H1 (cell line): ENCODE results near the gene GRID1. TPM values are rescaled to one million over a fixed set of nuclear protein-coding genes. Genes with fewer than 3 reads are reported as not detected.
A peak's percentile ranks its signal among the peaks of the same experiment; 100 is the strongest.

Experiments
- CTCF ChIA-PET: fragments of 300-600 bp; sonication (Branson Sonifier 250); formaldehyde crosslinking; loops from one replicate; lab custom pipeline; 2021; ENCODE audit not compliant: partially characterized antibody; lab: Charles Lee
- POLR2A ChIA-PET: fragments of 300-600 bp; sonication (Branson Sonifier 250); formaldehyde crosslinking; loops from one replicate; lab custom pipeline; 2021; ENCODE audit warnings: inconsistent platforms; ENCODE audit not compliant: partially characterized antibody; lab: Charles Lee
- DNase-seq, 2 experiments: peaks; one replicate each; pipeline versions ENCODE4 v3.0.0 to v3.0.0-alpha.2; 2010 to 2022; ENCODE audit warnings: low spot score in 2 of 2, low read depth in 1 of 2, mixed read lengths in 1 of 2
- FAIRE-seq: peaks from 2 replicates; lab custom pipeline; 2011; peaks lifted over from hg19 to GRCh38; lab: Jason Lieb, UNC
- H2AFZ ChIP-seq: 2 replicates; pipeline ENCODE4 v1.8.1; 2012; ENCODE audit warnings: low read length, inconsistent platforms
- H2AK5ac ChIP-seq: 2 replicates; pipeline ENCODE4 v1.6.1; 2013; ENCODE audit warnings: low read depth, low read length
- H2BK120ac ChIP-seq: replicated peaks from 2 replicates; pipeline ENCODE3; 2013; ENCODE audit warnings: low read depth, low read length, inconsistent platforms
- H2BK12ac ChIP-seq: 2 replicates; pipeline ENCODE4 v1.6.1; 2013; ENCODE audit warnings: low read depth, low read length
- H2BK15ac ChIP-seq: 2 replicates; pipeline ENCODE4 v1.6.1; 2013; ENCODE audit warnings: low read length
- H2BK20ac ChIP-seq: 2 replicates; pipeline ENCODE4 v1.6.1; 2013; ENCODE audit warnings: low read length
- H2BK5ac ChIP-seq: 2 replicates; pipeline ENCODE4 v1.6.1; 2013; ENCODE audit warnings: low read depth, low read length
- H3K14ac ChIP-seq: 2 replicates; pipeline ENCODE4 v1.6.1; 2013; ENCODE audit warnings: inconsistent platforms; ENCODE audit not compliant: insufficient read length
- H3K18ac ChIP-seq: 2 replicates; pipeline ENCODE4 v1.6.1; 2013; ENCODE audit warnings: low read length; ENCODE audit errors: extremely low read depth
- H3K23ac ChIP-seq: 2 replicates; pipeline ENCODE4 v1.6.1; 2013; ENCODE audit warnings: inconsistent platforms; ENCODE audit not compliant: insufficient read length
- H3K23me2 ChIP-seq: 2 replicates; pipeline ENCODE4 v1.6.1; 2013; ENCODE audit warnings: low read depth, low read length
- H3K27ac ChIP-seq: 2 replicates; pipeline ENCODE4 v1.6.1; 2011; ENCODE audit warnings: low read depth, low read length, inconsistent platforms
- H3K27me3 ChIP-seq, 4 experiments: replicated peaks in 1 of 4; 1 replicate in 1 of 4; 2 replicates in 3 of 4; pipeline versions ENCODE4 v1.6.1 to v1.8.1; 2011 to 2013; ENCODE audit warnings: low read length in 3 of 4, mild to moderate bottlenecking in 3 of 4, inconsistent platforms in 2 of 4, mixed read lengths in 2 of 4, moderate library complexity in 1 of 4; ENCODE audit not compliant: control insufficient read depth in 3 of 4, insufficient read depth in 3 of 4; ENCODE audit errors: extremely low read depth in 1 of 4
- H3K36me3 ChIP-seq, 4 experiments: 2 replicates each; pipeline versions ENCODE4 v1.6.1 to v1.8.1; 2011 to 2013; ENCODE audit warnings: mild to moderate bottlenecking in 4 of 4, low read length in 3 of 4, moderate library complexity in 2 of 4, control low read depth in 1 of 4, inconsistent platforms in 1 of 4; ENCODE audit not compliant: insufficient read depth in 4 of 4, control insufficient read depth in 2 of 4
- H3K4ac ChIP-seq: replicated peaks from 2 replicates; pipeline ENCODE3; 2013; ENCODE audit warnings: low read length, low read depth, mixed read lengths, inconsistent platforms; ENCODE audit not compliant: insufficient read length
- H3K4me1 ChIP-seq, 4 experiments: replicated peaks in 1 of 4; 1 replicate in 1 of 4; 2 replicates in 3 of 4; pipeline versions ENCODE4 v1.6.1 to v1.8.1; 2011 to 2013; ENCODE audit warnings: low read length in 3 of 4, inconsistent platforms in 2 of 4, mixed read lengths in 1 of 4; ENCODE audit not compliant: insufficient read depth in 4 of 4, control insufficient read depth in 3 of 4
- H3K4me2 ChIP-seq, 2 experiments: 2 replicates each; pipeline versions ENCODE4 v1.6.1 to v1.8.1; 2011 to 2013; ENCODE audit warnings: low read depth in 2 of 2, low read length in 2 of 2, control low read depth in 1 of 2, inconsistent platforms in 1 of 2, mild to moderate bottlenecking in 1 of 2; ENCODE audit not compliant: insufficient read depth in 1 of 2
- H3K4me3 ChIP-seq, 4 experiments: fragments of 200-600, 300-600 bp in 1 of 4; sonication (generic), shearing (Covaris generic), sonication (Bioruptor Twin) in 1 of 4; 2 replicates each; pipeline versions ENCODE4 v1.5.1 to v1.8.1; 2011 to 2016; ENCODE audit warnings: low read length in 4 of 4, low read depth in 3 of 4, control low read depth in 2 of 4, inconsistent platforms in 2 of 4, mild to moderate bottlenecking in 2 of 4, mixed read lengths in 1 of 4, moderate library complexity in 1 of 4; ENCODE audit not compliant: insufficient read depth in 2 of 4; ENCODE audit errors: extremely low read depth in 1 of 4
- H3K56ac ChIP-seq: replicated peaks from 2 replicates; pipeline ENCODE3; 2013; ENCODE audit warnings: low read depth, mild to moderate bottlenecking, mixed read lengths, low read length, inconsistent platforms; ENCODE audit not compliant: insufficient read length
- H3K79me1 ChIP-seq: 2 replicates; pipeline ENCODE4 v1.6.1; 2013; ENCODE audit warnings: low read depth, low read length, control low read depth
- H3K79me2 ChIP-seq, 2 experiments: 2 replicates each; pipeline versions ENCODE4 v1.6.1 to v1.8.1; 2012 to 2013; ENCODE audit warnings: low read length in 2 of 2, mild to moderate bottlenecking in 2 of 2, inconsistent platforms in 1 of 2; ENCODE audit not compliant: insufficient read depth in 2 of 2, control insufficient read depth in 1 of 2
- H3K9ac ChIP-seq, 4 experiments: replicated peaks in 1 of 4; 1 replicate in 1 of 4; 2 replicates in 3 of 4; pipeline versions ENCODE4 v1.6.1 to v1.8.1; 2011 to 2013; ENCODE audit warnings: low read depth in 3 of 4, low read length in 3 of 4, control low read depth in 2 of 4, mild to moderate bottlenecking in 2 of 4, moderate library complexity in 2 of 4, inconsistent platforms in 1 of 4; ENCODE audit errors: extremely low read depth in 1 of 4
- H3K9me3 ChIP-seq, 2 experiments: 2 replicates each; pipeline versions ENCODE4 v1.6.1 to v1.8.1; 2012 to 2013; ENCODE audit warnings: mild to moderate bottlenecking in 2 of 2, moderate library complexity in 2 of 2, control low read depth in 1 of 2, inconsistent platforms in 1 of 2, low read depth in 1 of 2, low read length in 1 of 2, mixed read lengths in 1 of 2; ENCODE audit not compliant: insufficient read depth in 2 of 2
- H4K20me1 ChIP-seq, 2 experiments: replicated peaks in 1 of 2; 2 replicates each; pipeline versions ENCODE3 to v1.8.1; 2011 to 2013; ENCODE audit warnings: inconsistent platforms in 2 of 2, low read length in 2 of 2, mild to moderate bottlenecking in 1 of 2; ENCODE audit not compliant: insufficient read depth in 2 of 2, control insufficient read depth in 1 of 2
- H4K5ac ChIP-seq: 2 replicates; pipeline ENCODE4 v1.6.1; 2013; ENCODE audit warnings: low read length, low read depth, mixed read lengths, inconsistent platforms; ENCODE audit not compliant: insufficient read length
- H4K8ac ChIP-seq: 2 replicates; pipeline ENCODE4 v1.8.0; 2013; ENCODE audit warnings: mild to moderate bottlenecking, moderate library complexity, low read length, inconsistent platforms; ENCODE audit not compliant: insufficient read depth; ENCODE audit errors: extremely low read depth
- H4K91ac ChIP-seq: replicated peaks from 2 replicates; pipeline ENCODE3; 2013; ENCODE audit warnings: low read length, mixed read lengths, inconsistent platforms; ENCODE audit not compliant: insufficient read length
- GTF2F1 ChIP-seq: IDR thresholded peaks from 2 replicates; pipeline ENCODE4 v1.6.1; 2012; ENCODE audit warnings: low read depth, low read length, improper control_type of control experiment, borderline replicate concordance
- WGBS, 2 experiments: shearing (Covaris generic) in 1 of 2; methylation state at CpG; one replicate each; pipeline versions ENCODE4 v1.1.6 to v1.1.7; 2013 to 2015; ENCODE audit warnings: low lambda C conversion rate in 2 of 2, mixed read lengths in 2 of 2, inconsistent platforms in 1 of 2, low coverage in 1 of 2, missing lambda C conversion rate in 1 of 2; ENCODE audit not compliant: insufficient replicate concordance in 2 of 2, insufficient coverage in 1 of 2, insufficient read length in 1 of 2; ENCODE audit errors: extremely low coverage in 1 of 2, missing lambda C conversion rate in 1 of 2; 5-methylcytosine and 5-hydroxymethylcytosine counted together
- polyA plus RNA-seq, 7 experiments: library from polyadenylated mRNA; depleted of rRNA in 3 of 7; stranded (reverse) in 5 of 7; unstranded in 2 of 7; fragments of >200 nt in 5 of 7; fragments of 200-250 nt in 2 of 7; gene quantifications; 1 replicate in 5 of 7; 2 replicates in 1 of 7; 4 replicates in 1 of 7; pipeline versions ENCODE4 v1.2.1 to v1.2.3, GENCODE V29; 2011 to 2013; ENCODE audit warnings: missing spikeins in 2 of 7, mixed read lengths in 2 of 7
- total RNA-seq: library from RNA; stranded (reverse); fragmentation: NEBNext Ultra II Directional; extraction: Animal tissue kit (Norgen Biotek cat#: 25700); gene quantifications from 2 replicates; pipeline ENCODE4 v1.2.1, GENCODE V29; 2021

GRID1 gene
- total and polyA plus RNA-seq, 2 of the 8 experiments (the other 6 are each of a cell fraction or from before 2014, with no cell fraction given), result 0.22 to 0.30 TPM

- DNase-seq, result peak in 1 of 2 experiments; percentile 13
- Histone ChIP-seq H3K4me2 (no peak overlapping the region), H3K79me2 (no peaks in the 10 kb centered on the region), H4K91ac (no peak overlapping the region), H2BK12ac (no peak overlapping the region), H3K18ac (no peak overlapping the region), H3K27me3 (no peaks in the 10 kb centered on the region), H3K36me3 (no peaks in the 10 kb centered on the region), H3K9me3 (no peaks in the 10 kb centered on the region), H3K4me1 (peaks cover 0 to 12% (median 11%) of the 10 kb centered on the region in 4 experiments; a peak in 6 of 7 replicates), H3K79me1 (no peaks in the 10 kb centered on the region), H2AFZ (no peak overlapping the region), H4K8ac (no peak overlapping the region), H2BK120ac (no peak overlapping the region), H2BK20ac (no peak overlapping the region), H4K5ac (no peak overlapping the region), H2BK15ac (no peak overlapping the region), H3K23me2 (no peaks in the 10 kb centered on the region), H3K9ac (no peak overlapping the region), H3K14ac (no peak overlapping the region), H2BK5ac (no peak overlapping the region), H3K27ac (no peak overlapping the region), H2AK5ac (no peak overlapping the region), H3K4me3 (no peak overlapping the region), H3K56ac (no peak overlapping the region), H3K4ac (no peak overlapping the region), H3K23ac (no peak overlapping the region), H4K20me1 (no peaks in the 10 kb centered on the region)
- TF ChIP-seq GTF2F1, result no peak
- POLR2A ChIA-PET, result no interaction called here
- no peak for FAIRE-seq
- CTCF ChIA-PET, result interaction anchor here (0.9 to 15.7 kb wide), 5 partner anchors 9 to 94 kb away, joined by 3 to 137 read pairs (median 4); no protein-coding TSS in a partner anchor
- 93% methylated on average over 2 of the region's 2 CpGs; no CpG with 5 or more reads in 1 of the 2 experiments for WGBS, 2 experiments
Measured at GRCh38 chr10:86257683-86258082, 108.9 kb downstream of the GRID1 start.
